ENCODE data around the gene GHRH. TPM values are rescaled to one million over a fixed set of nuclear protein-coding genes. Genes with fewer than 3 reads are reported as not detected.

GHRH gene
- total RNA-seq, 1 donor from 2014 or later, result not detected

DNA sequence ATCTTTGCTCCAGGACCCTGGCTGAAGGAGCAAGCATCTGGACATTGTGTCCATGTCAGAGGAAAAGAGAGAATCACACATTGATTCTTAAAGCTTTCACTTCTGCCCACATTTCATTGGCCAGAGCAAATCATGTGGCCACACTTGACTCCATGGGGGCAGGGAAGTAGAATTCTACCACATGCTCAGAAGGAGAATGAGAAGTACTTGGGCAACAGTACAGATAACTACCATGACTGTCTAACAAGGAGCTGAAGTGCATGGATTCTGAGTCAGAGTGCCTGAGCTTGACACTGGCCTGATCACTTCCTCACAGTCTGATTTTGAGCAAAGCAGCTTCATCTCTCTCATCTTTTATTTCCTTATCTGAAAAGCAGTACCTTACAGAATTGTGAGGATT lies 38.6 kb downstream of the GHRH start:
- Mint-ChIP-seq H3K36me3 (ENCODE audit: low read depth) (peaks cover 18% of the 10 kb centered on the region), H3K27ac (ENCODE audit: unreplicated experiment) (no peak overlapping the region), H3K9me3 (no peaks in the 10 kb centered on the region)

GRCh38 chr20:37222086-37222485 lies 39.5 kb downstream of the GHRH start:
- H3K4me1 Mint-ChIP-seq, result peaks cover 21% of the 10 kb centered on the region
- H3K27ac Mint-ChIP-seq (ENCODE audit: unreplicated experiment), result no peak overlapping the region
- DNase-seq (ENCODE audit: low read depth, low spot score), result no peak
- no peaks in the 10 kb centered on the region for H3K9me3 Mint-ChIP-seq
- no peaks in the 10 kb centered on the region for H3K27me3 Mint-ChIP-seq (ENCODE audit: low read depth)
- no peak overlapping the region for H3K4me3 Mint-ChIP-seq
- TF ChIP-seq CTCF (conservative IDR thresholded peaks at IDR 0.05), result no peak
- peaks cover 18% of the 10 kb centered on the region for H3K36me3 Mint-ChIP-seq (ENCODE audit: low read depth)

More for the DNA sequence above, 38.6 kb downstream of the GHRH start:
- DNase-seq (ENCODE audit: low read depth, low spot score), result no peak
- H3K27me3 Mint-ChIP-seq (ENCODE audit: low read depth), result no peaks in the 10 kb centered on the region
- no peak for TF ChIP-seq CTCF (conservative IDR thresholded peaks at IDR 0.05)
- H3K4me1 Mint-ChIP-seq, result peaks cover 21% of the 10 kb centered on the region
- no peak overlapping the region for H3K4me3 Mint-ChIP-seq

GRCh38 chr20:37220731-37221130 lies 40.9 kb downstream of the GHRH start:
- no peaks in the 10 kb centered on the region for H3K27me3 Mint-ChIP-seq (ENCODE audit: low read depth)
- H3K27ac Mint-ChIP-seq (ENCODE audit: unreplicated experiment), result no peak overlapping the region
- H3K9me3 Mint-ChIP-seq, result no peaks in the 10 kb centered on the region
- no peak for DNase-seq (ENCODE audit: low read depth, low spot score)
- peaks cover 21% of the 10 kb centered on the region for H3K4me1 Mint-ChIP-seq
- peaks cover 18% of the 10 kb centered on the region for H3K36me3 Mint-ChIP-seq (ENCODE audit: low read depth)
- no peak for TF ChIP-seq CTCF (conservative IDR thresholded peaks at IDR 0.05)
- no peak overlapping the region for H3K4me3 Mint-ChIP-seq

DNA sequence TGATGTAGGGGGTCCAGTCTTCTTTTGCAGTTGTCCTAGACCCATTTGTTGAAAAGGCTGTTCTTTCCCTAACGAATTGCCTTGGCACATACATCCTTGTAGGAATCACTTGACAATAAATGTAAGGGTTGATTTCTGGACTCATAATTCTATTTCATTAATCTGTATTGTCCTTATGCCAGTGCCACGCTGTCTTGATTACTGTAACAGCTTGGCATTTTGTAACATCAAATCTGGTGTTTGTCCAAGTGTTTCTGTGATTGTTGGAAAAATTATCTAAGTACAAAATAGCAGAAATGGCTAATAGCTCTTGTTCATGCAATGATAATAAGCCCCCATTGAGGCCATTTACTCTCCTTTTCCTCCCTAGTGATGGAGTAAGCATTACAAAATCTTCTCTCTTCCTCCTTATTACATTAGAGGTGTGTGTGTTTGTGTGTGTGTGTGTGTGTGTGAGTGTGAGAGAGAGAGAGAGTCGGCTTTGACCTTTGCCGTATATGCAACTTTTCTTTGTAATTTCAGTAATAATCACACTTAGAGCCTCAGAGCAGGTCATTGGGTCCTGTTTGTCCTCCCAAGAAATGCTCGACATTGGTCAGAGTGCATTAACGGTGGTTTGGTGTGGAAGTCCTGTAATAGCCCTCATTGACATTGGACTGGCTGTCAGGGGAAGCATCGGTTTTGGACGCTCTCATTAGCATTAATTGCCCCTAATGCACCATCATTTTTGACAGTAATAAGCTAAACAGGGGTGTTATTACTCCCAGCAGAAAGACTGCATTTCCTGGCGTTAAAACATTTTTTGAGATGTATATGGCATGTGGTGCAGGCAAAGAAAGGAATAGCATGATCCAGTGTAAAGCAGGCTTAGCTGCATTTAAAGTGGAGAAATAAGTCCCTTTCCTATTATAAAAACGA lies 41.6 kb downstream of the GHRH start:
- H3K9me3 Mint-ChIP-seq, result no peaks in the 10 kb centered on the region
- H3K27ac Mint-ChIP-seq (ENCODE audit: unreplicated experiment), result no peak overlapping the region
- no peaks in the 10 kb centered on the region for H3K27me3 Mint-ChIP-seq (ENCODE audit: low read depth)
- H3K36me3 Mint-ChIP-seq (ENCODE audit: low read depth), result peaks cover 13% of the 10 kb centered on the region
- H3K4me1 Mint-ChIP-seq, result peaks cover 21% of the 10 kb centered on the region
- DNase-seq (ENCODE audit: low read depth, low spot score), result no peak
- H3K4me3 Mint-ChIP-seq, result no peak overlapping the region
- TF ChIP-seq CTCF (conservative IDR thresholded peaks at IDR 0.05), result no peak

GRCh38 chr20:37218976-37219375 lies 42.6 kb downstream of the GHRH start:
- peaks cover 14% of the 10 kb centered on the region for H3K36me3 Mint-ChIP-seq (ENCODE audit: low read depth)
- H3K4me3 Mint-ChIP-seq, result no peak overlapping the region
- H3K9me3 Mint-ChIP-seq, result no peaks in the 10 kb centered on the region
- no peak overlapping the region for H3K27ac Mint-ChIP-seq (ENCODE audit: unreplicated experiment)
- peaks cover 21% of the 10 kb centered on the region for H3K4me1 Mint-ChIP-seq
- no peak for TF ChIP-seq CTCF (conservative IDR thresholded peaks at IDR 0.05)
- no peaks in the 10 kb centered on the region for H3K27me3 Mint-ChIP-seq (ENCODE audit: low read depth)
- no peak for DNase-seq (ENCODE audit: low read depth, low spot score)

Data from neural crest cell (in vitro differentiated cells).